HG03039 (cell line): ENCODE results near the gene BBS9.
A peak's percentile ranks its signal among the peaks of the same experiment; 100 is the strongest.
"Not testable (repeated sequence)": the region's sequence is repeated elsewhere in the genome, so short reads cannot be mapped to it uniquely, and the experiment has no call there.

Experiments
- ATAC-seq: cut with Tn5 transposase; IDR thresholded peaks from one replicate; pipeline ENCODE4 v1.9.1; 2021; ENCODE audit warnings: mild to moderate bottlenecking, moderate library complexity; ENCODE audit not compliant: unreplicated experiment

The BBS9 gene

DNA sequence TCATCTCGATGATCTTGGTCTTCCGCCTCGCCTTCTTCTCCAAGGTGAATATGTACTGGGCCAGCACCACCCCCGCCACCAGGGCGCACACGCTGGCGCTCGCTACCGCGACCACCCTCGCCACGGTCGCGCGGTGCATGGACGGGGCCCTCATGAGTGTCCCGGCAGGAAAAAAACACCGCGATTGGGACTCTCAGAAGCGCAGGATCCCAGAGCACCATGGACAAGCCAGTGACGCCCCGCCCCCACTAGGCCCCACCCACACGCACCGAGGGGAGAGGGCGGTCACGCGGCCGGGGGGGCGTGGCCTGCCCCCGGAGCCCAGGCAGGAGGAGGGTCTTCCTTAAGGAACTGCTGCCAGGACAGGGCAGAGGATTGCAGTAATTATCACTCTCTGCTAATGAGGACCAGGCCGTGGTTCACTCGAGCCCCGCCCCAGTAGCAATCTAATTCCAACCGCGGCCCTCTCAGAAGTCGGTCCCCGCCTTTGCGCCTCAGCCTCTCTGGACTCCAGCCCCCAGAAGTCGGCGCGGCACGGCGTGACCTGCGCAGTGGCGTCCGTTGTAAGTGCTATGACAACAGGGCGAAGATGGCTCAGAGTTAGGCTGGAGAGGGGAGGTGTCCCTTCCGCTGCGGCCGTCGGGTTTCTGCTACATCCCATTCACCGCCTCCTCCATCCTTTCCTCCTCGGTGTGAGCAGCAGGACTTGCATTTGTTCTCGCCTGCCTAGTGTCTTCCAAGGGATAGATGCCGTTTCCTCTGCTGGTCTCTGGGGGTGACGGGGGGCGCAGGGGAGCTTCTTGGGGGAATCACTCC, at the start of gene BBS9:
BBS9 (plus strand) TSS at position 575 of the 816 bp plus-strand sequence. CDS start 16,689 bp downstream, outside the sequence.
- peak; percentile 100 for ATAC-seq

DNA sequence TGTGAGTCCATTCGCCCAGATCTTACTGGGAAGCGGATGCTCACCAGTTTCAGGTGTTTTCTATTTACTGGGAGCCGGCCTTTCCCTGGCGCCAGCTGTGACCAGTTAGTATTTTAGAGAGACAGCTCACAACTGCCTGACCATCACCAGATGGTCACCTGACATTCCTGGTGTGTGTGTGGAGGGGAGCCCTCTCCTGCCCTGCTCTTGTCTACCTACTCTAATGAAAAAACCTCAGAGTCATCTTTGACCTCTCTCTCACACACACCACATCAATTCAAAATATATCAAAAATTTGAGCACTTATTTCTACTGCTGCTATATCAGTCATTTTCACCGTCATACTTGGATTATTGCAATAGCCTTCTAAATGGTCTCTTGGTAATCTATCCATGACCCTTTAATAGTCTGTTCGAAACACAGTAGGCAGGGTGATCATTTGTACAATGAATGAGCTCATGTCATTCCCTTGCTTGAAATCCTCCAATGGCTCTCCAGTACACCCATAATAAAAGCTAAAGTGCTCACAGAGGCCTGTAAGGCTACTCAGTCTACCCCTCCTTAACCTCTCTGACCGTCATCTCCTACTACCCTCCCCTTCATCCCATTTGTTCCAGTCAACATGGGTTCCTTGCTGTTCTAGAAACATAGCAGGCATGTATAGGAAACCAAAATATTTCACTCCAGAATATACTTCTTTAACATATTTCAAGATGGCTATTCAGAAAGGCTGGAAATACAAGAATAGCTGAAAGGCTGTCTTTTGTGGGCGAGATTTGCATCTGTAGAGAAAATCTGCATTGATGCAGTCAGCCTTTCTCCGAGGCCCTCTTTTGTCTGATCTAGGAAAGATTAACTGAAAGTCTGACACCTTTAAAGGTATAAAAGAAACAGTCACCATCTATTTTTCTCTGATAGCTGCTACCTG, 49.3 kb upstream of the BBS9 start:
- ATAC-seq, result no peak

DNA sequence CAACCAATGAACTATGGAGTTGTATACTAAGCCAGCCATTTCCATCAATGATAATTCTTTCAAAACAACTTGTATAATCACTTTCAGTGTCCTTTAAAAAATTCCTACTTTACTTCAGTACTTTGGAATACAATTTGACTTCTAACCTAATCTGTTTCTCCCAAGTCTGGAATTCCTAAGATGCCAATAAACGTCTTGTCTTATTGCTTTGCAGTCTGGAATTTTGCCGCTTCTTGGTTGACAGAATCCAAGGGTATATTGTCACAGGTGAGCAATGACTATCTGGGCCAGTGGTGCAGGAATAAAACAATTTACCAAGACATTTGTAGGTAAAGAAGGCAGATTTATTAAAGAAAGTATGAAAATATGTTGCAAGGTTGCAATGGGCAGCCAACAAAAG, 42.0 kb upstream of the BBS9 start:
- no peak for ATAC-seq

DNA sequence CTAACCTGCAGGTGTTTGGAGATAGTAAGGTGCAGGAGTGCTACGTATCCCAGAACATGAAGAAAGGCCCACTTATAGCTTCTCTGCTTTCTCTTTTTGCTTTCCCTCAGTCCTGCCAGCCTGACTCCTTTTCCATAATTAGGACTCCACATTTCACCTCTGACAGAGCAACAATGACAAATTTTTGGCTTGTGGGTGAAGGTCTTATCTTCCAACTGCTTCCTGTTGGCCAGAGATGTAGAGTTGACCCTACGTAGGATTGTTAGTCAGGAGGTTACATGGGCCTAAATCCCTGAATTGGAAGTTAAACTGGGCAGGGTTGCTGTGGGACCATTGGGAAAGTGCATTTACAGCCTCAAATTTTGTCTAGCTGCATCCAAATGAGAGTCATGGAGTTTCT, 41.5 kb upstream of the BBS9 start:
- ATAC-seq, result no peak

DNA sequence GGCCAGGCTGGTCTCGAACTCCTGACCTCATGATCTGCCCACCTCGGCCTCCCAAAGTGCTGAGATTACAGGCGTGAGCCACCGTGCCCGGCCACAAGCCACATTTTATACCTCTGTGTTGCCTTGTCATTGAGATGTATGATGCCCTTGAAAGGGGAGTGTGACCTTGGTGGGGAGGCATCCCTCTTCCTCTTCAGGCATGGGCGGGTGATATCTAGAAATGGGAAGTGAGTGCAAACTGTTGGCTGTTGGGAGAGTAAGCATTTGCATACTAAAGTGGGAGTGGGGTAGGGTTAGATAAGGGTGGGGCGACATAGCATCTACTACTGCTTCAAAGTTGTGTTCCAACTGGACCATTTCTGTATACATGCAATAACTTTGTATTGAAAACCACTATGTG, 40.2 kb upstream of the BBS9 start:
- ATAC-seq, result no peak

DNA sequence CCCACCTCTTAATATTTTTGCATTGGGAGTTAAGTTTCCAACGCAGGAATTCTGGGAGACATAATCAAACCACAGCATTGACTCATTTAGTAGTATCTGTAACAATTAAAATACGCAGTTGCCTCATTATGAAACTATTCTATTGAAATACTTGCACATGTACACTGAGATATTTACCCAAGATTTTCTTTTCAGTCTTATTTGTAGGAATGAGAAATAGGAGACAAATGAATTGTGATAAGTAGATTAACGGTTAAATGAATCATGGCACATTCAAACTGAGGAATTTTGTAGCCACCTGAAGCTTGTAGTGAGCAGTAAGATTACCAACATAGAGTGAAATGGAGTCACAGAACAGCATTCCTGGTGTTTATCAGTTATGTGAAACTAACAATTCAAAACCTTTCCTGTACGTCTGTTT, 38.2 kb upstream of the BBS9 start:
- ATAC-seq, result no peak

DNA sequence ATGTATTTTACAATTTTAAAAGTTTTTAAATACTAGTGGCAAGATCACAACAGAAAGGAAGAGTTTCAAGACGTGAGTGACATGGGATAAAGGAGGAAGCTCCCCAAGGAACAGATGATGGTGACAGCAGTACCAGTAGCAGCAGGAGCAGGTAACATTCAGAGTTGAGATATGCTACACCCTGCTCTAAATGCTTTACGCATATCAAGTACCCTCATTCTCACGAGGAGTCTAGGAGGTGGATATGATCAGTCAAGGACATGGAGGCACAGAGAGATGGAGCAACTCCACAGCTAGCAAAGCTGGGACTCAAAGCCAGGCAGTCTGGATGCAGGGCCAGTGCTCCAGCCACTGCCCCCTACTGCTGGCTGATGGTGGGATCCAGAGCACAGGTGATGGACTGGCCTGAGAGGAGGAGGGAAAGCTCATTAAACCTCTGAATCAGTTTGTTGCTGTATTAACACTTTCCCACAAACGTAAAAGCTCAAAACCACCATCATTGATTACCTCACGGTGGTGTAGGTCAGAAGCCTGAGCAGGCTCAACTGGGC, 37.6 kb upstream of the BBS9 start:
- no peak for ATAC-seq

DNA sequence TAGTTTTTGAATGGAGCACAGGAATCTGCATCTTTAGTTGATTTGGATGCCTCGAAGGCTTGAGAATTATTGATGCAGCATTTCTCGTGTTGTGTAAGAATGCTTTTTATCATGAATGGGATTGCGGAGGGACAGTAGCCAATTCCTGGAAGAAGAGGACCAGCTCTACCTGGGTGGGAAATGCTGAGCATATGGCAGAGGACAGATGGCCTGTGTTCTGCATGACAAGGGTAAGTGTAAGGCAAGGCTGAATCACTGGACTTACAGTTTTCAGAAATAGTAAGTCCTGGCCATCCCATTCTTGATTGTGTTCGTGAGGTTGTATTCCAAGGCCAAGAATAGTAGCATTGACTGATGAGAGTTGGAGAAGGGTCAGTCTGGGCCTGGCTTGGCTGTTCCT, 36.1 kb upstream of the BBS9 start:
- ATAC-seq, result no peak

DNA sequence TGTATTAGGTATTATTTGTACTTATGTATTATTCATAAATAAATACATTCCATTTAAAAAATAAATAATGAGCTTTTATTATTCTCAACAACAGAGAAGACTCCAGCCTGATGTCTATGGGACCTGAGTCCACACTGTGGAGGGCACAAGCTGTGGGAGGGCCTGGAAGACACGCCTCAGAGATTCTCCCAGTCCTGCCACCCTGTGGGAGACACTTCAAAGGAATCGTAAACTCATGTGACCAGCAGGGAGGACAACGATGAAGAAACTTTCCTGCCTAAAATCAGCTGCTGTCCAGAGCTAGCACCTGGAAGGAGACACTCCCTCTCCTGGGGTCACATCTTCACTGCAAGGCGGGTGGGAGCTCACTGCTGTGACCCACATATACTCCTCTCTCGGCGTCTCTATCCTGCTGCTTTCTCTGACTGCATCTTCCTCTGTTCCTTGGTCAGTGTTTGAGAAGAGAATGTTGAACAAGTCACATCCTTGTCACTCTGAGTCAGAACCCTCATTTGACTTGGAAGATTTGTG, 34.6 kb upstream of the BBS9 start:
- ATAC-seq, result not testable (repeated sequence)

DNA sequence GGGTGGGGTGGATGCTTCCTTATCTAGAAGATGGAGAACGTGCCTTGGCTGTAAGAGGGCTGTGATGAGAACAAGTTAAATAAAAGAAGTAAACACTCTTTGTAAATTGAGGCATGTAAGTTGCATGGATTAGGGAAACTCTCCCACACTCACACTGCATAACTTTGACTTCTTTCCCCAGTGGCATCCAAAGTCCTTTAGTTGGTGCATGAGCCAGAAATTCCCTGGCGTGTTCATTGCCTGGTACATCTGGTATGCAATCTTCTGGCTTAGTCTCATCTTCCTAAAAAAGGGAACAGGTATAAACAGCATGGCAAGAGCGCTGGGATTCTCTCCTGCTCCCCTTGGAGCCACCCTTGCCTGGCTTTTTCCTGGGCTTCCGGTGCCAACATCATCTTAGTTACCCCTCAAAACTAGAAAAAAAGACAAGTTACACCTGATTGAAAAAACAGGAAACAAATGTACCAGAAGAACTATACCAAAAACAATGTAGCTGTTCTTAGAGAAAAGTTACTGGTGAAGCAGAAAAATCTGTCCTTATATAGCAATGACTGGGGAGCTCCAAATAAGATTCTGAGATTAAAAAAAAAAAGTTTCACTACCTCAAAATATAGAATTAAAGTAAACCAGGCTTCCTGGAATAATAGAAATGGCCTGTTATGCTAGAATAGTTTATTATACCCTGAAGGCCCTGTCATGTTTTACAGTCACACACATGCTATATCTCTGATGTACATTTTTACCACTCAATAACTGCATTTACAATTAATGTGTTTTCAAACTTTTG, 30.0 kb upstream of the BBS9 start:
- no peak for ATAC-seq

DNA sequence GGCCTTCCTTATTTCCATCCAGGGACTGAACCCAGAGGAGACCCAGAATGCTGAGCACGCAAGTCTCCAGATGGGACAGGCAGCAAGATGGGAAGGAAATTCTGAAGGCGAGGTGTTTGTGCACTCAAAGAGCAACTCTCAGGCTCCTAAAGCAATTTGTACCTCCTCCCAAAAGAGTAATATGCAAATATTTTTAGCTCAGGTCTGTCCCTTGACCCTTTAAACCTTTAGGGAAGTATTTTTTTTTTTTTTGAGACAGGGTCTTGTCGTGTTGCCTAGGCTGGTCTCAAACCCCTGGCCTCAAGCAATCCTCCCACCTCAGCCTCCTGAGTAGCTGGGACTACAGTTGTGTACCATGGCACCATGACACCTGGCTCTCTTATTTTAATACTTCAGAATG, 28.6 kb upstream of the BBS9 start:
- no peak for ATAC-seq

DNA sequence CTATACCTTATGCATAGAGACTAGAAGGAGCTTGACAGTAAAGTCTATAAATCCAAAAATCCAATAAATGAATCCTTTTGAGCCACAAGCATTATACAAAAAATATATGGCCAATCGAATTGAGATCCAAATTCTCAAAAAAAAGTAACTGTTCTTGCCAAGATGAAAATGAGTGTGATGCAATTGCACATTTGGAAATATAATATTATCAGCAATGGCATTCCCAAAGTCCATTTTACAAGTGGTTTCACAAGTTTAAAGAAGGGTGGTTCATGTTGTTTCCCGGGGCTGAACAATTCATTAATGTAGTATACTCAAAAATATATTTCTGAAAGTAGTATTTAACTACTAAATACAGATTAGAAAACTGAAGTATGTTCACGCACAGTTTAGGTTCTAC, 27.5 kb upstream of the BBS9 start:
- ATAC-seq, result no peak

DNA sequence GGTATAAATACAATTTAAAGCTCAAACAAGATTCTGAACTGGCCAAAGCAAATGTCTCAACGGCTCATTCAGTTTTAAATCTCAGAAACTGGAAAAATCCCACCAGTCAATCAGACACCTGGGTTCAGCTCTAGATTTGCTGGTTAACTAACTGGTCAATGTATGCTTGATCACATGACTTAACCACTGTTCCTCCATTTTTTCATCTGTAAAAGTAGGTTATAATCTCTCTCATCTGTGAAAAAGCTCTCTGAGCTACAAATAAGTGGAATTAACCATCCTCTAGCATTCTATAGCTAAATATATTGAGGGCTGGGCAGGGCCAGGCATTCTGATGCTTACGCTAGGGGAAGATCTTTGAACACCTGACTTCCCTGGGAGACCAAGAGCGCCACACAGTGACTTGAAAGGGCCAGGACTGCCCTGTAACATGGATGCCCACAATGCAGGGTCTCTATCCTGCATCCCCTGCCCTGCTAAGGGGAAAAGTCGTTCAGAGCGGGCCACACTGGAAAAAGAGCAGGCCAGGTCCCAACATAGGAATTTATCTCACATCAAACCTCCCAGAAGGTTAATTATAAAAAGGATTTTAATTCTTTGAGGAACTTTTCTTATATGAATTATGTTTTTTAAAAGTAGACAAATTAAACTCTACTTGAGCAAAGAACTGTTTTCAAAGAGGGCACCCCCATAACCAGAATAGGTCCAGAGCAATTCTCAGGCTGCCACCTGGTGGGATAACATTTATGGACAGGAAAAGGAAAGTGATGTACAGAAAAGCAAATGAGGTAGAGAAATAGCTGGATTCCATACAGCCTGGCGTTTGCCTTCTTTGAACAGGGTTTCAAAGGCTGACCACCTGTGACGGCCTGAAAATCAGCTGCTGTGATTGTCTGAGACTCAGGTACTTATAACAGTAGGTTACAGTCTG, 22.0 kb upstream of the BBS9 start:
- ATAC-seq, result no peak

DNA sequence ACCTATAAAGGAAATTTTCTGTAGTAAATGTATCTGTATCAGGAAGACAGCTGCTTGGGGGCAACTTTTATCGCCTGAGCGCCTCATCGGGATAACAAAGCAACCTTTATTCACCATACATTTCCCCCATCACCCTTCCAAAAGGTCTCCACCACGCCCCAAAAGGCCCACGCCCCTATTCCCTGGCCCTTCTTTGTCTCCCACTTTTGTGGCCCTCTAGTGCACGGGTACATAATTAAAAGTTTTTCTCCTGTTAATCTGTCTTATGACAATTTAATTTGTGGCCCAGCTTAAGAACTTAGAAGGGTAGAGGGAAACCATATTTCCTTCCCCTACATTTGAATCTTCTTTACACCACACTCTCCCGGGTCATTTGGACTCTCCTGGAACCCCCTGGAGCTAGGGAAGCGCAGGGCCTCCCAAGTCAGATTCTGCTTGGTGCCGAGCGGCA, 20.8 kb upstream of the BBS9 start:
- ATAC-seq, result no peak

DNA sequence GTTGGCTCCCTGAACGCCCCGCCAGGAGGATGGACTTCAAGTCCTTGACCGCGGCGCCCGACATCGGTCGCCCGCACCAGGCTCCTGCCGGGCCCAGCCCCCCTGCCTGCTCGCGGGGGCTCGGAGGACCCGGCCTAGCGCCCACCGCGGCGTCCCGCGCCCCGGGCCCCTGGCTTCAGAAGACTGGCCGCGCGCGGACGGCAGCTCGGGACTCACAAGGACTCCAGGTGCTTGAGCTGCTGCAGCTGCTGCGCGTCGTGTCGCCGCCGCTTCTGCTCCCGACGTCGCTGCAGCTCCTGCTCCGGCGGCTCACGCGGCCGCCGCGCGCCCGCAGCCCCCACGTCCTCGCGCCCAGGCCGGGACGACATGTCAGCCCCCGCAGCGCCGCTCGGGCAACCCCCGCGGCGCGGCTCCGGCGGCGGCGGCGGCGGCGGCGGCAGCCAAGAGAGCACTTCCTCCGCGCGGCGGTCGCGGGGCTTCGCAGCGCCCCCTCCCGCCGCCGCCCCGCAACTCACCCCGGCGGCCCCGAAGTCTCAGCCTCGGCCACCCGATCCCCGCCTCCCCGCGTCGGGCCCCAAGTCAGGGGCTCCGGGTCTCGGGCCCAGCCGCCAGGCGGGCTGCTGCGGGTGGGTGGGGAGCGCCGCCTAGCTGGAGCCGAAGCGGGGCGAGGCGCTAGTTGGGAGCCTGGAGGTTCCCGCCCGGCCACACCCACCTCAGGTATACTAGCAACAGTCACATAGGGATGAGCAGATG, 20.2 kb upstream of the BBS9 start, which contains the start of gene RP9:
RP9 (minus strand) TSS at position 400 of the 753 bp plus-strand sequence; CDS start at position 368, 32 bp downstream.
- peak; percentile 83 for ATAC-seq

DNA sequence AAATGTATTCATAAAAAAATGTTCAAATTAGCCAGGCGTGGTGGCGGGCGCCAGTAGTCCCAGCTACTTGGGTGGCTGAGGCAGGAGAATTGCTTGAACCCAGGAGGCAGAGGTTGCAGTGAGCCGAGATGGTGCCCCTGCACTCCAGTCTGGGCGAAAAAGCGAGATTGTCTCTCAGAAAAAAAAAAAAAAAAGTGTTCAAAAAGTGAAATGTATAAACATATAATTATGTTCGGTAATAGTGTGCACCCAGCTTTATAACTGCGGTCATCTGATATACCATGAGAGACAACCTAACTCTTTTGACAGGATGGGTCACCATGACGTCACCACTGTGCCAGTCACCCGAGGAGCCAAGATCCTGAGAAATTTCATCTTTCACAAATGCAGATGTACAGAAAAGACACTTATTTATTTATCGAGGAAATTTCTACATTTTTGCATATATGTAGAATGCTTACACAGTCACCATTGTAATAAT, 19.6 kb upstream of the BBS9 start:
- no peak for ATAC-seq

DNA sequence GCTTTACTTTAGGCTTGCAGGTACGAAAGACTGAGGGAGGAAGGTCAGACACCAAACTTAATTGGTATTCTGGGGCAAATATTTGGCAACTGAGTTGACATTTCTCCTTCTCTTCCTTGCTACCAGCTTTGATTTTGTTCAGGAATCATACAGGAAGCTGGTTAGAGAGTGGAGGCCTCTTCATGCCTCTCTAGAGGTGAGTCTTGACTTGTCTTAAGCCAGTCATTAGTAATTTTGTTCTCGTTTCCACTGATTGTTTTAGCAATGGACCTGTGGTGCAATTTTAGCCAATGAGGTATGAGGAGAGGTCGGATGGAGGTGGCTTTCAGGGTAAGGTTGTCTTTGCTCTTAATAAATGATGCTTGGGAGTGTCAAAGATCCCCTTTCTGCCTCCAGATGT, 17.8 kb upstream of the BBS9 start:
- no peak for ATAC-seq

DNA sequence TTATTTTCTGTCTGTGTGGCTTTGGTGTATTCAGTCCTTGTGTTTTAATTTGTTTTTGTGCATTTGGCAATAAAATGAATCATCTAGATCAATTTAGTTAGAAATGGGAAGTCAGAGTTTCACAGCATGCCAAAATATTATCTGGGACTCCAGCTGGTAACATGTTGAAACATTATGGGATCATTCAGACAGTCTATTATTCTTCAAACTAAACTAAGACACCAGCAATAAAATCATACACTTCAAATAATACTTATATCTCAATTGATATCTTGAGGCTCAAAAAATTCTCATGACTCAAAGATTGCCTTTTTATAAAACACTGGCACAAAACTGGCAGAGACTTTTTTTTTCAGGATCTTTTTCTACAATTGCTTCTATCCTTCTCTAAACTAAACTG, 14.4 kb upstream of the BBS9 start:
- no peak for ATAC-seq
